HEK293T (cell line): ENCODE results near the gene CCDC57.

ENCODE experiments used
- CTCF ChIA-PET: fragments of 350-600 bp; formaldehyde crosslinking; extraction: SDS; loops from one replicate; lab custom pipeline; 2021; ENCODE audit warnings: antibody characterized with exemption, inconsistent platforms; lab: Yijun Ruan, JAX
- POLR2A ChIA-PET: fragments of 350-600 bp; formaldehyde crosslinking; extraction: SDS; loops from one replicate; lab custom pipeline; 2020; ENCODE audit warnings: antibody characterized with exemption, inconsistent platforms; lab: Yijun Ruan, JAX
- DNase-seq: peaks from one replicate; pipeline ENCODE4 v3.0.0; 2012; ENCODE audit warnings: mixed read lengths; ENCODE audit errors: extremely low spot score
- ARNT ChIP-seq: fragments of 450-650 bp; IDR thresholded peaks from 2 replicates; pipeline ENCODE4 v1.6.1; 2017; ENCODE audit warnings: mild to moderate bottlenecking
- BHLHE40 ChIP-seq: fragments of 450-650 bp; IDR thresholded peaks from 2 replicates; pipeline ENCODE4 v1.6.1; 2016; ENCODE audit warnings: mild to moderate bottlenecking, moderate library complexity, borderline replicate concordance
- CTBP1 ChIP-seq: fragments of 450-650 bp; IDR thresholded peaks from 2 replicates; pipeline ENCODE4 v1.6.1; 2016; ENCODE audit warnings: borderline replicate concordance
- ELF4 ChIP-seq: fragments of 450-650 bp; IDR thresholded peaks from 2 replicates; pipeline ENCODE4 v1.6.1; 2017; ENCODE audit warnings: antibody characterized with exemption
- FOXA1 ChIP-seq: fragments of 450-650 bp; IDR thresholded peaks from 2 replicates; pipeline ENCODE4 v1.6.1; 2016; ENCODE audit warnings: mild to moderate bottlenecking
- FOXK2 ChIP-seq: fragments of 450-650 bp; IDR thresholded peaks from 2 replicates; pipeline ENCODE4 v1.6.1; 2016; ENCODE audit warnings: mild to moderate bottlenecking
- FOXM1 ChIP-seq: fragments of 450-650 bp; IDR thresholded peaks from 2 replicates; pipeline ENCODE4 v1.6.1; 2017; ENCODE audit warnings: mild to moderate bottlenecking, borderline replicate concordance
- HDGF ChIP-seq: fragments of 450-650 bp; IDR thresholded peaks from 2 replicates; pipeline ENCODE4 v1.6.1; 2017; ENCODE audit warnings: antibody characterized with exemption, borderline replicate concordance
- L3MBTL2 ChIP-seq: fragments of 450-650 bp; conservative IDR thresholded peaks from 2 replicates; pipeline ENCODE4 v1.6.1; 2016; ENCODE audit warnings: mild to moderate bottlenecking
- LEF1 ChIP-seq: fragments of 450-650 bp; IDR thresholded peaks from 2 replicates; pipeline ENCODE4 v1.6.1; 2017; ENCODE audit warnings: mild to moderate bottlenecking, borderline replicate concordance
- NFRKB ChIP-seq: fragments of 450-650 bp; IDR thresholded peaks from 2 replicates; pipeline ENCODE4 v1.6.1; 2016; ENCODE audit warnings: mild to moderate bottlenecking, moderate library complexity
- PKNOX1 ChIP-seq: fragments of 450-650 bp; IDR thresholded peaks from 2 replicates; pipeline ENCODE4 v1.6.1; 2016
- SP1 ChIP-seq: fragments of 450-650 bp; IDR thresholded peaks from 2 replicates; pipeline ENCODE4 v1.6.1; 2017
- SUZ12 ChIP-seq: fragments of 450-650 bp; IDR thresholded peaks from 2 replicates; pipeline ENCODE4 v1.6.1; 2016; ENCODE audit warnings: mild to moderate bottlenecking
- TARDBP ChIP-seq: fragments of 450-650 bp; IDR thresholded peaks from 2 replicates; pipeline ENCODE4 v1.6.1; 2016
- ZNF384 ChIP-seq: fragments of 450-650 bp; IDR thresholded peaks from 2 replicates; pipeline ENCODE4 v1.6.1; 2016

CCDC57 gene

GRCh38 chr17:82158825-82159224 lies 53.8 kb downstream of the CCDC57 start:
- POLR2A ChIA-PET: no interaction called here
- no peak for TF ChIP-seq SP1
- no peak for TF ChIP-seq CTBP1
- no peak for TF ChIP-seq NFRKB
- TF ChIP-seq PKNOX1: no peak
- TF ChIP-seq LEF1: no peak
- no peak for TF ChIP-seq SUZ12
- TF ChIP-seq TARDBP: no peak
- no peak for TF ChIP-seq ZNF384
- no peak for TF ChIP-seq L3MBTL2
- no peak for TF ChIP-seq ELF4
- TF ChIP-seq BHLHE40: no peak
- no peak for TF ChIP-seq FOXM1
- no peak for TF ChIP-seq ARNT
- no peak for TF ChIP-seq FOXA1
- TF ChIP-seq HDGF: no peak
- no peak for TF ChIP-seq FOXK2
- no peak for DNase-seq
- CTCF ChIA-PET: interaction anchor here (1.2 kb wide), 1 partner anchor 128 kb away, joined by 4 read pairs; no protein-coding TSS in a partner anchor

GRCh38 chr17:82157046-82158035 lies 55.3 kb downstream of the CCDC57 start:
- CTCF ChIA-PET: interaction anchor here (1.0 kb wide), 1 partner anchor 120 kb away, joined by 5 read pairs; the partner anchor contains the start of gene DCXR
- POLR2A ChIA-PET: interaction anchor here (0.6 to 1.5 kb wide), 4 partner anchors 51 to 167 kb away, joined by 3 to 4 read pairs (median 3); no protein-coding TSS in a partner anchor
- TF ChIP-seq ELF4 (no peak), CTBP1 (no peak), SUZ12 (no peak), HDGF (no peak), FOXM1 (no peak), ARNT (no peak), BHLHE40 (no peak), ZNF384 (no peak), SP1 (no peak), LEF1 (no peak), NFRKB (no peak)
- DNase-seq: no peak

GRCh38 chr17:82156284-82156925 lies 56.2 kb downstream of the CCDC57 start:
- TF ChIP-seq ARNT (no peak), FOXM1 (no peak), SP1 (no peak), TARDBP (no peak), NFRKB (no peak), BHLHE40 (no peak), CTBP1 (no peak), PKNOX1 (no peak), HDGF (no peak)
- CTCF ChIA-PET: no interaction called here
- POLR2A ChIA-PET: interaction anchor here (1.0 to 2.6 kb wide), 4 partner anchors 50 to 126 kb away, joined by 3 to 8 read pairs (median 4); partner anchors contain the start of genes DCXR, FASN and RAC3
- DNase-seq: no peak

GRCh38 chr17:82155606-82156005 lies 57.0 kb downstream of the CCDC57 start:
- TF ChIP-seq TARDBP (no peak), NFRKB (no peak)
- no peak for DNase-seq
- ChIA-PET CTCF (interaction anchor here (0.7 to 2.9 kb wide), 3 partner anchors 126 to 135 kb away, joined by 3 to 13 read pairs (median 3); partner anchors contain the start of genes CENPX and LRRC45), POLR2A (interaction anchor here (0.5 to 2.6 kb wide), 4 partner anchors 14 to 125 kb away, joined by 3 to 8 read pairs (median 4); partner anchors contain the start of genes DCXR, FASN and RAC3)

GRCh38 chr17:82154881-82155331 lies 57.7 kb downstream of the CCDC57 start:
- POLR2A ChIA-PET: interaction anchor here (1.2 to 2.6 kb wide), 2 partner anchors 124 to 132 kb away, joined by 3 to 8 read pairs; partner anchors contain the start of genes CENPX, LRRC45 and RAC3
- TF ChIP-seq SUZ12 (no peak), FOXK2 (no peak), BHLHE40 (no peak), FOXM1 (no peak), FOXA1 (no peak), ARNT (no peak), LEF1 (no peak), SP1 (no peak), ELF4 (no peak), PKNOX1 (no peak), NFRKB (no peak), HDGF (no peak), TARDBP (no peak)

More at GRCh38 chr17:82154881-82155331, 57.7 kb downstream of the CCDC57 start:
- CTCF ChIA-PET: interaction anchor here (0.7 to 2.9 kb wide), 3 partner anchors 125 to 135 kb away, joined by 3 to 13 read pairs (median 3); partner anchors contain the start of genes CENPX and LRRC45
- DNase-seq: no peak
